ENCODE results near the gene GSN. TPM values are rescaled to one million over a fixed set of nuclear protein-coding genes. Genes with fewer than 3 reads are reported as not detected.

GSN gene
- total and polyA plus RNA-seq, 10 of the 15 experiments (the other 5 are each of a cell fraction or from before 2014, with no cell fraction given) = 0.66 to 9.2 (median 6.2) TPM

GRCh38 chr9:121310571-121310970 lies 42.6 kb downstream of the GSN start:
- SMC1A ChIA-PET (ENCODE audit: uncharacterized antibody, unreplicated experiment) = interaction anchor here (1.4 kb wide), 1 partner anchor 9 kb away, joined by 4 read pairs; no protein-coding TSS in a partner anchor
- ATAC-seq (no peak), FAIRE-seq (no peak), DNase-seq (ENCODE audit: low read depth, low spot score) (no peak)
- Histone ChIP-seq H3K36me3 (ENCODE audit: control insufficient read depth in 2 of 2, insufficient read depth in 2 of 2, low read length in 1 of 2) (no peaks in the 10 kb centered on the region), H3K9me3 (replicated peaks; ENCODE audit: control insufficient read depth, insufficient read depth, low read length) (no peaks in the 10 kb centered on the region), H3K4me1 (ENCODE audit: control insufficient read depth, insufficient read depth, low read length) (no peaks in the 10 kb centered on the region), H4K20me1 (ENCODE audit: control insufficient read depth, insufficient read depth) (no peaks in the 10 kb centered on the region), H3K27ac (ENCODE audit: control insufficient read depth, insufficient read depth) (no peak overlapping the region), H2AFZ (ENCODE audit: control insufficient read depth, low read depth, low read length) (no peak overlapping the region), H3K4me3 (no peak overlapping the region), H3K27me3 (replicated peaks in 1 of 2; ENCODE audit: control insufficient read depth in 2 of 2, insufficient read depth in 2 of 2, low read length in 1 of 2) (no peaks in the 10 kb centered on the region), H3K9ac (ENCODE audit: control insufficient read depth, insufficient read depth, low read length) (no peak overlapping the region), H3K79me2 (ENCODE audit: control insufficient read depth, insufficient read depth, low read length) (no peaks in the 10 kb centered on the region), H3K4me2 (ENCODE audit: control insufficient read depth, insufficient read depth) (no peak overlapping the region)
- 63% methylated on average over 9 of the region's 9 CpGs for WGBS (ENCODE audit: insufficient coverage, insufficient replicate concordance, low lambda C conversion rate, missing lambda C conversion rate)
- POLR2A ChIA-PET = no interaction called here
- intact Hi-C loops (cut with micrococcal nuclease; ENCODE audit: unreplicated experiment) = no loop called here
- CTCF ChIA-PET = interaction anchor here (1.0 to 2.3 kb wide), 2 partner anchors 9 to 97 kb away, joined by 4 to 5 read pairs; no protein-coding TSS in a partner anchor
- no TSS peak for BruUV-seq (replicated peaks)
- in situ Hi-C loops (cut with MboI) = no loop called here
- no peak for TF ChIP-seq ELK1 (IDR thresholded peaks at IDR 0.05; ENCODE audit: low read depth, low read length)
- TF ChIP-seq CREB1 (IDR thresholded peaks at IDR 0.05; ENCODE audit: low read depth) = no peak
- TF ChIP-seq FOS (IDR thresholded peaks at IDR 0.05; ENCODE audit: borderline replicate concordance, extremely low read depth, insufficient read length) = no peak
- no peak for TF ChIP-seq EED (IDR thresholded peaks at IDR 0.05; ENCODE audit: low read depth)
- no peak for TF ChIP-seq EZH2 (IDR thresholded peaks at IDR 0.05; ENCODE audit: borderline replicate concordance, control insufficient read depth, low read depth, low read length)
- TF ChIP-seq MYB (IDR thresholded peaks at IDR 0.05; ENCODE audit: borderline replicate concordance, low read depth, low read length) = no peak
- TF ChIP-seq E2F4 (IDR thresholded peaks at IDR 0.05; ENCODE audit: low read depth, low read length) = no peak
- no peak for TF ChIP-seq IRF3 (IDR thresholded peaks at IDR 0.05)
- no peak for TF ChIP-seq ZNF622 (IDR thresholded peaks at IDR 0.05)
- TF ChIP-seq BCL3 (IDR thresholded peaks at IDR 0.05; ENCODE audit: borderline replicate concordance, insufficient read depth, low read depth, low read length, poor library complexity, severe bottlenecking) = no peak
- no peak for TF ChIP-seq TAF1 (IDR thresholded peaks at IDR 0.05; ENCODE audit: borderline replicate concordance, low read depth, low read length)
- no peak for TF ChIP-seq ETV6 (conservative IDR thresholded peaks at IDR 0.05 in 1 of 2, IDR thresholded peaks at IDR 0.05 in 1 of 2; ENCODE audit: borderline replicate concordance in 1 of 2, low read depth in 1 of 2)
- no peak for TF ChIP-seq CEBPB (IDR thresholded peaks at IDR 0.05; ENCODE audit: borderline replicate concordance in 1 of 2, low read depth in 2 of 2, low read length in 2 of 2)
- TF ChIP-seq IRF5 (IDR thresholded peaks at IDR 0.05; ENCODE audit: borderline replicate concordance) = no peak
- RAD21 ChIA-PET (ENCODE audit: unreplicated experiment) = no interaction called here
